Measurements from ENCODE around the gene RNH1. TPM values are rescaled to one million over a fixed set of nuclear protein-coding genes. Genes with fewer than 3 reads are reported as not detected.

Gene RNH1
- total RNA-seq, 1 experiment from 2014 or later: 103 TPM

- Mint-ChIP-seq H3K9me3 (ENCODE audit: low read depth, unreplicated experiment) (no peaks in the 10 kb centered on the region), H3K27me3 (ENCODE audit: unreplicated experiment) (no peaks in the 10 kb centered on the region), H3K36me3 (ENCODE audit: insufficient read depth, unreplicated experiment) (peaks cover 16% of the 10 kb centered on the region), H3K27ac (ENCODE audit: unreplicated experiment) (no peak overlapping the region), H3K4me3 (ENCODE audit: low read depth, unreplicated experiment) (no peak overlapping the region), H3K4me1 (ENCODE audit: low read depth, unreplicated experiment) (peaks cover 10% of the 10 kb centered on the region)
- BruUV-seq (replicated peaks): no TSS peak
- intact Hi-C loops (cut with micrococcal nuclease; ENCODE audit: unreplicated experiment): no loop called here
- no peak for DNase-seq
- CTCF ChIA-PET: no interaction called here
- no peak for TF ChIP-seq CTCF (IDR thresholded peaks at IDR 0.05; ENCODE audit: unreplicated experiment)
Measured at GRCh38 chr11:455566-456147, 51.4 kb downstream of the RNH1 start.

DNA sequence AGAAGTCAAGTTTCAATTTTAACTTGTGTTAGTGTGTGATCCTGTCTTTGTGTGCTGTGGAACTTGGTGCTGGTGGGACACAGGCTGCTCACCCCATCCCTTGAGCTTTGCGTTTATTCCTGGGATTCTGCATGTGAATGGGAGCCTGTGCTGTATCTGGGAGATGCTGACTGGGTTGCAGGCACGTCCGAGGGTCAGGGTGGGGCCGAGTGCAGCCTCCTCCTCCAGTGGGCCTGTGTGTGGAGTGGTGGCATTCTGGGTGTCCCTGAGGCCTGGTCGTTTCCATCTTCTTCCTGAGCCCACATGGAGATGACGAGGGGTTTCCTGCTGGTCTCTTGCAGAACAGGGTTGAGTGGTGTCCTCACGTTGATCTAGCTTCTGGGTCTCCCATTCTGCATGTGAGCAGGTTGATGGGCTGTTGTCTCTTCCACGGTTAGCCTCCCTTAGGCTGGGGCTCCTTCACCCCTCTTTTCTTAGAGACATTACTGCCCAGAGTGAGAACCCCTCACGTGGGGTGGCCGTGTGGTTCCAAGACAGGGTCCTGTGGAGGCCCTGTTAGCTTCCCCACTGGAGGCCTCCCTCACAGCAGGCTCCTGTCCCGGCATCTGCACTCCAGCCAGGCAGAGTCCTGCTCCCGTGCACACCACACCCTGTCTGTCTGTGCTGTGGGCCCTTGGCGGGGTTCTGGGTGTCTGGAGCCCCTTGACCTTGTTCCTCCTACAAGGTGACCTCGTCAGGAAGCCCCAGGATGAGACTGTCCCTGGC is 52.1 kb downstream of the RNH1 start:
- no TSS peak for BruUV-seq (replicated peaks)
- H3K36me3 Mint-ChIP-seq (ENCODE audit: insufficient read depth, unreplicated experiment): peaks cover 20% of the 10 kb centered on the region
- no peak overlapping the region for H3K4me3 Mint-ChIP-seq (ENCODE audit: low read depth, unreplicated experiment)
- intact Hi-C loops (cut with micrococcal nuclease; ENCODE audit: unreplicated experiment): no loop called here
- no peak for TF ChIP-seq CTCF (IDR thresholded peaks at IDR 0.05; ENCODE audit: unreplicated experiment)
- H3K27ac Mint-ChIP-seq (ENCODE audit: unreplicated experiment): no peak overlapping the region
- CTCF ChIA-PET: no interaction called here
- H3K4me1 Mint-ChIP-seq (ENCODE audit: low read depth, unreplicated experiment): peaks cover 10% of the 10 kb centered on the region
- DNase-seq: no peak
- H3K9me3 Mint-ChIP-seq (ENCODE audit: low read depth, unreplicated experiment): no peaks in the 10 kb centered on the region
- no peaks in the 10 kb centered on the region for H3K27me3 Mint-ChIP-seq (ENCODE audit: unreplicated experiment)

GRCh38 chr11:454043-454442 is 53.0 kb downstream of the RNH1 start:
- intact Hi-C loops (cut with micrococcal nuclease; ENCODE audit: unreplicated experiment): no loop called here
- CTCF ChIA-PET: no interaction called here
- TF ChIP-seq CTCF (IDR thresholded peaks at IDR 0.05; ENCODE audit: unreplicated experiment): no peak
- BruUV-seq (replicated peaks): no TSS peak
- H3K4me1 Mint-ChIP-seq (ENCODE audit: low read depth, unreplicated experiment): peaks cover 10% of the 10 kb centered on the region
- no peaks in the 10 kb centered on the region for H3K9me3 Mint-ChIP-seq (ENCODE audit: low read depth, unreplicated experiment)
- no peak overlapping the region for H3K27ac Mint-ChIP-seq (ENCODE audit: unreplicated experiment)
- no peak overlapping the region for H3K4me3 Mint-ChIP-seq (ENCODE audit: low read depth, unreplicated experiment)
- no peaks in the 10 kb centered on the region for H3K27me3 Mint-ChIP-seq (ENCODE audit: unreplicated experiment)
- no peak for DNase-seq
- H3K36me3 Mint-ChIP-seq (ENCODE audit: insufficient read depth, unreplicated experiment): peaks cover 30% of the 10 kb centered on the region

DNA sequence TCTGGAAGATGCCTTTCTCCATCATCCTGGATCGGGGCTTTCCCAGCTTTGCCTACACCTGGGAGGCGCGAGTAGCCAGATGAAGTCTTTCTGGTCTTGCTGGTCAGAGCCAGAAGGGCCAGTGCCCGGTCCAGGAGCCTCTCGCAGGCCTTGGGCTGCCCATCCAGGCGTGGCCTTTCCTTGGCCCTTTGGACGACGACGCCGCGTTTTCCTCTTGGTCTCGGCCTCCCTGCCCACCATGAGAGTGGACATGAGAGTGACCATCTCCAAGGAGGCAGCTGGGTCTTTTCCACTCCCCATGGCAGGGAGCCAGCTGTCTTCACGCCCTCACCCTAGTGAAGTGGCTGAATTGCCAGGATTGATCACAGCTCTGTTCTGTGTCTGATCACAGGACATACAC is 53.5 kb downstream of the RNH1 start:
- CTCF ChIA-PET: no interaction called here
- peaks cover 35% of the 10 kb centered on the region for H3K36me3 Mint-ChIP-seq (ENCODE audit: insufficient read depth, unreplicated experiment)
- H3K4me1 Mint-ChIP-seq (ENCODE audit: low read depth, unreplicated experiment): peaks cover 10% of the 10 kb centered on the region
- no peaks in the 10 kb centered on the region for H3K9me3 Mint-ChIP-seq (ENCODE audit: low read depth, unreplicated experiment)
- intact Hi-C loops (cut with micrococcal nuclease; ENCODE audit: unreplicated experiment): no loop called here
- no peak overlapping the region for H3K4me3 Mint-ChIP-seq (ENCODE audit: low read depth, unreplicated experiment)
- BruUV-seq (replicated peaks): no TSS peak
- DNase-seq: no peak
- no peak overlapping the region for H3K27ac Mint-ChIP-seq (ENCODE audit: unreplicated experiment)
- no peak for TF ChIP-seq CTCF (IDR thresholded peaks at IDR 0.05; ENCODE audit: unreplicated experiment)
- no peaks in the 10 kb centered on the region for H3K27me3 Mint-ChIP-seq (ENCODE audit: unreplicated experiment)
